Ascending aorta (tissue), 2 donors: Measurements from ENCODE around the gene PTPRN2. TPM values are rescaled to one million over a fixed set of nuclear protein-coding genes. Genes with fewer than 3 reads are reported as not detected.
"Not testable (repeated sequence)": the region's sequence is repeated elsewhere in the genome, so short reads cannot be mapped to it uniquely, and the experiment has no call there.

ENCODE experiments used
- DNase-seq, 2 donors: peaks; one replicate each; pipeline ENCODE4 v3.0.0-alpha.2; 2019; ENCODE audit warnings: low spot score in 2 of 2
- H3K27ac ChIP-seq, 2 donors: fragments of 200-600 bp; sonication (generic); one replicate each; pipeline ENCODE4 v1.5.1; 2016 to 2017; ENCODE audit warnings: mild to moderate bottlenecking in 1 of 2
- H3K27me3 ChIP-seq: fragments of 200-600 bp; sonication (generic); one replicate; pipeline ENCODE4 v1.5.1; 2017
- H3K36me3 ChIP-seq, 2 donors: fragments of 200-600 bp; sonication (generic); one replicate each; pipeline ENCODE4 v1.5.1; 2016
- H3K4me1 ChIP-seq, 2 donors: fragments of 200-600 bp; sonication (generic); one replicate each; pipeline ENCODE4 v1.5.1; 2016 to 2017; ENCODE audit warnings: mild to moderate bottlenecking in 1 of 2
- H3K4me3 ChIP-seq, 2 donors: fragments of 200-600 bp; sonication (generic); one replicate each; pipeline ENCODE4 v1.5.1; 2016 to 2017; ENCODE audit warnings: mild to moderate bottlenecking in 1 of 2
- H3K9me3 ChIP-seq, 2 donors: fragments of 200-600 bp; sonication (generic); one replicate each; pipeline ENCODE4 v1.5.1; 2016
- intact Hi-C: fragments of 100-400 bp; cut with DNase I; formaldehyde crosslinking; loops from one replicate; pipeline ENCODE4 v1.15.1; 2023
- total RNA-seq: library from RNA; depleted of rRNA; stranded (reverse); fragments of >200 nt; gene quantifications from one replicate; pipeline ENCODE4 v1.1.0, GENCODE V29; 2016
- TF ChIP-seq, protein P1 (sequence below), 3 experiments: fragments of 200-600 bp in 2 of 3; fragments of 450-650 bp in 1 of 3; sonication (generic) in 2 of 3; IDR thresholded peaks; one replicate each; pipeline ENCODE4 v1.5.1; 2016 to 2019; ENCODE audit warnings: antibody characterized with exemption in 3 of 3, mild to moderate bottlenecking in 1 of 3, moderate library complexity in 1 of 3

PTPRN2 gene
- total RNA-seq, 1 donor from 2014 or later = 7.3 TPM

GRCh38 chr7:158463317-158463716 is 124.3 kb downstream of the PTPRN2 start:
- H3K4me3 ChIP-seq = no peak overlapping the region
- DNase-seq = no peak
- no peaks in the 10 kb centered on the region for H3K36me3 ChIP-seq
- no peaks in the 10 kb centered on the region for H3K9me3 ChIP-seq
- H3K27ac ChIP-seq = no peak overlapping the region
- H3K27me3 ChIP-seq = no peaks in the 10 kb centered on the region
- intact Hi-C loops = no loop called here
- TF ChIP-seq, protein P1, sequence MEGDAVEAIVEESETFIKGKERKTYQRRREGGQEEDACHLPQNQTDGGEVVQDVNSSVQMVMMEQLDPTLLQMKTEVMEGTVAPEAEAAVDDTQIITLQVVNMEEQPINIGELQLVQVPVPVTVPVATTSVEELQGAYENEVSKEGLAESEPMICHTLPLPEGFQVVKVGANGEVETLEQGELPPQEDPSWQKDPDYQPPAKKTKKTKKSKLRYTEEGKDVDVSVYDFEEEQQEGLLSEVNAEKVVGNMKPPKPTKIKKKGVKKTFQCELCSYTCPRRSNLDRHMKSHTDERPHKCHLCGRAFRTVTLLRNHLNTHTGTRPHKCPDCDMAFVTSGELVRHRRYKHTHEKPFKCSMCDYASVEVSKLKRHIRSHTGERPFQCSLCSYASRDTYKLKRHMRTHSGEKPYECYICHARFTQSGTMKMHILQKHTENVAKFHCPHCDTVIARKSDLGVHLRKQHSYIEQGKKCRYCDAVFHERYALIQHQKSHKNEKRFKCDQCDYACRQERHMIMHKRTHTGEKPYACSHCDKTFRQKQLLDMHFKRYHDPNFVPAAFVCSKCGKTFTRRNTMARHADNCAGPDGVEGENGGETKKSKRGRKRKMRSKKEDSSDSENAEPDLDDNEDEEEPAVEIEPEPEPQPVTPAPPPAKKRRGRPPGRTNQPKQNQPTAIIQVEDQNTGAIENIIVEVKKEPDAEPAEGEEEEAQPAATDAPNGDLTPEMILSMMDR (IDR thresholded peaks at IDR 0.05) = no peak
- no peaks in the 10 kb centered on the region for H3K4me1 ChIP-seq

DNA sequence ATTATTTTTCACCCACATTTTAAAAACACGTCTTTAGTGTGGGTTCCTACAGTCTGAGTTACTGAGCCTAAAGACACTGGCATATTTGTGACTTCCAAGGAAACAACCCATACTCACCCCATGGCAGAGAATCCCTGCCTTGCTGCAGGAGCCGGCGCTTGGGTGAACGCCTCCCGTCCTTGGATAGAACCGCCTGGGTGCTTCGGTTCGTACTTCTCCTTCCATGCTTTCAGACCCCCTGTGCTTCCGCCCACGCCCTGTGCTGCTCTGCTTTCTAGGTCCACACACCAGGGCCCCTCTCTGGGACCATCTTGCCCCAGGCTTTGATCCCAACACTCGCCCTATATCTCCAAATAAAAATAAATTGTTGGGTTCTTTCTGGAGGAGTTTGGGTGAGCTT is 125.8 kb downstream of the PTPRN2 start:
- Histone ChIP-seq H3K4me1 (no peaks in the 10 kb centered on the region), H3K36me3 (no peaks in the 10 kb centered on the region), H3K27me3 (no peaks in the 10 kb centered on the region), H3K9me3 (no peaks in the 10 kb centered on the region), H3K4me3 (no peak overlapping the region), H3K27ac (no peak overlapping the region)
- no peak for DNase-seq
- intact Hi-C loops = no loop called here
- TF ChIP-seq, protein P1 (IDR thresholded peaks at IDR 0.05) = no peak

- no peaks in the 10 kb centered on the region for H3K9me3 ChIP-seq
- TF ChIP-seq, protein P1 (IDR thresholded peaks at IDR 0.05) = no peak
- no peak overlapping the region for H3K4me3 ChIP-seq
- H3K27me3 ChIP-seq = no peaks in the 10 kb centered on the region
- no peaks in the 10 kb centered on the region for H3K4me1 ChIP-seq
- H3K36me3 ChIP-seq = no peaks in the 10 kb centered on the region
- no peak overlapping the region for H3K27ac ChIP-seq
- no peak for DNase-seq
- intact Hi-C loops = no loop called here
Measured at GRCh38 chr7:158460665-158461064, 127.0 kb downstream of the PTPRN2 start.

GRCh38 chr7:158458716-158459282 is 128.8 kb downstream of the PTPRN2 start:
- Histone ChIP-seq H3K9me3 (no peaks in the 10 kb centered on the region), H3K27ac (no peak overlapping the region), H3K27me3 (no peaks in the 10 kb centered on the region), H3K4me1 (no peaks in the 10 kb centered on the region), H3K4me3 (no peak overlapping the region), H3K36me3 (no peaks in the 10 kb centered on the region)
- TF ChIP-seq, protein P1 (IDR thresholded peaks at IDR 0.05) = no peak
- intact Hi-C loops = no loop called here
- no peak for DNase-seq

DNA sequence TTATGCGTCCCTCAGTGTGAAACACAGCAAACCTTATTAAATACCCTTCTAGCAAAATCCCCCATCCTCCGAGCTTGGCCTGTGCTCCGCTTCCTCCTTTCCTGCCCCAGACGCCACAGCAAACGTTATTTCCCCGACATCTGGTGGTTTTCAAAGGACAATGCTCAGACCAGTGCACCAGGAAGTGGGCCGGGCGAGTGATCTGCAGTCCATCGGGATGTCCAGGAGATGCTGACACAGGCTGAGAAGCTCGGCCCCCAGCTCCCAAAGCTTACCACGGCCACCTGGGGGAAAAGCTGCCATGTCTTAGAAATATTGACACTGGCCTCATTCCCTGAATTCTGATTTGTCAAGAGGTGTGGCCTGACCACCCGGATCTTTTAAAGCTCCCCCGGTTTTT is 129.5 kb downstream of the PTPRN2 start:
- no peak for DNase-seq
- intact Hi-C loops = no loop called here

GRCh38 chr7:158457586-158457985 is 130.0 kb downstream of the PTPRN2 start:
- H3K27me3 ChIP-seq, H3K4me3 ChIP-seq, intact Hi-C loops, H3K36me3 ChIP-seq, H3K9me3 ChIP-seq, H3K27ac ChIP-seq, DNase-seq, H3K4me1 ChIP-seq: not testable (repeated sequence)

More for the DNA sequence above, 129.5 kb downstream of the PTPRN2 start:
- H3K9me3 ChIP-seq = no peaks in the 10 kb centered on the region
- TF ChIP-seq, protein P1 (IDR thresholded peaks at IDR 0.05) = no peak
- H3K27ac ChIP-seq = no peak overlapping the region
- H3K4me3 ChIP-seq = no peak overlapping the region
- no peaks in the 10 kb centered on the region for H3K27me3 ChIP-seq
- H3K4me1 ChIP-seq = no peaks in the 10 kb centered on the region
- no peaks in the 10 kb centered on the region for H3K36me3 ChIP-seq
